HepG2 (cell line): Measurements from ENCODE around the gene MAP3K2. TPM values are rescaled to one million over a fixed set of nuclear protein-coding genes. Genes with fewer than 3 reads are reported as not detected.

ENCODE experiments used
- ATAC-seq: fragments of 200-7000 bp; cut with Tn5 transposase; 3 replicates; pipeline ENCODE4 v1.9.1; 2020; ENCODE audit warnings: mild to moderate bottlenecking, moderate library complexity
- BruUV-seq: library from RNA; stranded (reverse); fragments of 400-500 nt; replicated peaks from 2 replicates; lab custom pipeline; 2021; lab: Mats Ljungman, UMichigan
- CTCF ChIA-PET: fragments of 300-600 bp; formaldehyde crosslinking; extraction: SDS; loops from one replicate; lab custom pipeline; 2021; ENCODE audit warnings: low total read pairs, inconsistent platforms, low intra/inter-chr PET ratio; lab: Yijun Ruan, JAX
- POLR2A ChIA-PET: fragments of 350-600 bp; sonication (Branson Sonifier 250); formaldehyde crosslinking; loops from one replicate; lab custom pipeline; 2020; ENCODE audit warnings: antibody characterized with exemption, inconsistent platforms; lab: Yijun Ruan, JAX
- DNase-seq: peaks from one replicate; pipeline ENCODE4 v3.0.0-alpha.2; 2015; ENCODE audit warnings: low spot score
- FAIRE-seq: peaks from 3 replicates; lab custom pipeline; 2011; peaks lifted over from hg19 to GRCh38; lab: Jason Lieb, UNC
- H2AFZ ChIP-seq: one replicate; pipeline ENCODE4 v1.6.1; 2011; ENCODE audit warnings: low read length, inconsistent platforms
- H3K27ac ChIP-seq: fragments of 300-600 bp; 3 replicates; pipeline ENCODE4 v1.8.0; 2011; ENCODE audit warnings: mixed run types, mild to moderate bottlenecking, mixed read lengths, low read length, inconsistent platforms; ENCODE audit not compliant: insufficient read depth; ENCODE audit errors: extremely low read length
- H3K27me3 ChIP-seq, 2 experiments: fragments of 200-600 bp in 1 of 2; 2 replicates in 1 of 2; 3 replicates in 1 of 2; pipeline versions ENCODE4 v1.6.0 to v1.8.0; 2011; ENCODE audit warnings: low read length in 2 of 2, mild to moderate bottlenecking in 2 of 2, moderate library complexity in 2 of 2, inconsistent platforms in 1 of 2; ENCODE audit not compliant: insufficient read depth in 2 of 2, control insufficient read depth in 1 of 2
- H3K36me3 ChIP-seq, 2 experiments: fragments of 200-600 bp in 1 of 2; replicated peaks in 1 of 2; 2 replicates in 1 of 2; 3 replicates in 1 of 2; pipeline versions ENCODE4 v1.5.1 to v1.8.0; 2011; ENCODE audit warnings: low read length in 2 of 2, inconsistent platforms in 1 of 2; ENCODE audit not compliant: insufficient read depth in 2 of 2, control insufficient read depth in 1 of 2
- H3K4me1 ChIP-seq: 2 replicates; pipeline ENCODE4 v1.5.1; 2012; ENCODE audit warnings: low read length, inconsistent platforms; ENCODE audit not compliant: insufficient read depth
- H3K4me2 ChIP-seq: 2 replicates; pipeline ENCODE4 v1.6.0; 2011; ENCODE audit warnings: low read depth, low read length, inconsistent platforms
- H3K4me3 ChIP-seq, 3 experiments: fragments of 200-600 bp in 1 of 3; sonication (generic), shearing (Covaris generic) in 1 of 3; replicated peaks in 1 of 3; 2 replicates each; pipeline ENCODE4 v1.5.1; 2011 to 2016; ENCODE audit warnings: low read length in 3 of 3, inconsistent platforms in 2 of 3, low read depth in 2 of 3, mild to moderate bottlenecking in 2 of 3, control low read depth in 1 of 3, mixed read lengths in 1 of 3; ENCODE audit not compliant: insufficient read depth in 1 of 3
- H3K79me2 ChIP-seq: one replicate; pipeline ENCODE4 v1.6.1; 2011; ENCODE audit warnings: low read length, inconsistent platforms; ENCODE audit not compliant: insufficient read depth
- H3K9ac ChIP-seq: 2 replicates; pipeline ENCODE4 v1.6.0; 2011; ENCODE audit warnings: mild to moderate bottlenecking, low read depth, low read length, inconsistent platforms; ENCODE audit not compliant: insufficient read depth
- H3K9me3 ChIP-seq: 2 replicates; pipeline ENCODE4 v1.5.1; 2012; ENCODE audit warnings: mild to moderate bottlenecking, low read length
- H4K20me1 ChIP-seq: 2 replicates; pipeline ENCODE4 v1.6.0; 2011; ENCODE audit warnings: inconsistent platforms, mild to moderate bottlenecking, low read length, moderate library complexity; ENCODE audit not compliant: insufficient read depth
- ARNT2 ChIP-seq: sonication (generic); formaldehyde crosslinking; IDR thresholded peaks from 2 replicates; pipeline ENCODE4 v1.8.0; 2022; ENCODE audit warnings: mild to moderate bottlenecking, low read depth, missing genetic modification reagents, moderate library complexity
- DPF2 ChIP-seq: sonication (generic); formaldehyde crosslinking; IDR thresholded peaks from 2 replicates; pipeline ENCODE4 v1.4.0; 2020; ENCODE audit warnings: mild to moderate bottlenecking, low read depth, missing genetic modification reagents, borderline replicate concordance
- HOXD1 ChIP-seq: sonication (generic); formaldehyde crosslinking; IDR thresholded peaks from 2 replicates; pipeline ENCODE4 v1.5.0; 2020; ENCODE audit warnings: missing genetic modification reagents
- IRX3 ChIP-seq: sonication (generic); formaldehyde crosslinking; IDR thresholded peaks from 2 replicates; pipeline ENCODE4 v1.8.1; 2023; ENCODE audit warnings: mild to moderate bottlenecking, low read depth, missing genetic modification reagents, borderline replicate concordance
- PATZ1 ChIP-seq: sonication (generic); formaldehyde crosslinking; IDR thresholded peaks from 2 replicates; pipeline ENCODE4 v1.4.0; 2020; ENCODE audit warnings: missing genetic modification reagents
- RNF2 ChIP-seq: fragments of 450-650 bp; conservative IDR thresholded peaks from 2 replicates; pipeline ENCODE4 v1.6.1; 2016; ENCODE audit warnings: low read depth
- SP2 ChIP-seq: sonication (generic); formaldehyde crosslinking; IDR thresholded peaks from 2 replicates; pipeline ENCODE4 v1.5.1; 2020; ENCODE audit warnings: mild to moderate bottlenecking, missing genetic modification reagents
- THAP7 ChIP-seq: sonication (generic); formaldehyde crosslinking; IDR thresholded peaks from 2 replicates; pipeline ENCODE4 v1.8.1; 2023; ENCODE audit warnings: mild to moderate bottlenecking, missing genetic modification reagents
- ZBTB7B ChIP-seq: sonication (generic); formaldehyde crosslinking; IDR thresholded peaks from 2 replicates; pipeline ENCODE4 v1.4.0; 2020; ENCODE audit warnings: missing genetic modification reagents
- ZMYM3 ChIP-seq: sonication (generic); formaldehyde crosslinking; IDR thresholded peaks from 2 replicates; pipeline ENCODE4 v1.5.1; 2020; ENCODE audit warnings: mild to moderate bottlenecking, missing genetic modification reagents
- ZNF431 ChIP-seq: sonication (generic); formaldehyde crosslinking; IDR thresholded peaks from 2 replicates; pipeline ENCODE4 v1.9.0; 2022; ENCODE audit warnings: missing genetic modification reagents, low read depth, mild to moderate bottlenecking, borderline replicate concordance
- ZNF605 ChIP-seq: sonication (generic); formaldehyde crosslinking; IDR thresholded peaks from 2 replicates; pipeline ENCODE4 v1.8.0; 2022; ENCODE audit warnings: mild to moderate bottlenecking, missing genetic modification reagents
- ZNF660 ChIP-seq: sonication (generic); formaldehyde crosslinking; IDR thresholded peaks from 2 replicates; pipeline ENCODE4 v1.5.1; 2020; ENCODE audit warnings: mild to moderate bottlenecking, low read depth, missing genetic modification reagents, borderline replicate concordance
- ZNF891 ChIP-seq: sonication (generic); formaldehyde crosslinking; IDR thresholded peaks from 2 replicates; pipeline ENCODE4 v1.5.0; 2020; ENCODE audit warnings: mild to moderate bottlenecking, missing genetic modification reagents
- WGBS: methylation state at CpG from one replicate; pipeline ENCODE4 v1.1.6; 2017; ENCODE audit warnings: low lambda C conversion rate; 5-methylcytosine and 5-hydroxymethylcytosine counted together
- in situ Hi-C: cut with HindIII; loops from 2 replicates; pipeline ENCODE4 v1.10.0; 2017; ENCODE audit warnings: low pct_unique_long_range_greater_than_20kb; ENCODE audit not compliant: extremely low pct_ligation_motif_present
- intact Hi-C: fragments of 100-400 bp; cut with micrococcal nuclease; formaldehyde crosslinking; loops from one replicate; pipeline ENCODE4 v1.10.0; 2022; ENCODE audit not compliant: unreplicated experiment
- polyA plus RNA-seq, 8 experiments: library from polyadenylated mRNA; depleted of rRNA in 3 of 8; stranded (reverse) in 7 of 8; unstranded in 1 of 8; fragments of >200 nt; fragmentation: Illumina TruSeq in 4 of 8; extraction: Trizol in 4 of 8; gene quantifications; 2 replicates each; pipeline versions ENCODE4 v1.2.1 to v1.2.3, GENCODE V29; 2011 to 2016; ENCODE audit warnings: low read depth in 4 of 8, missing spikeins in 1 of 8, mixed read lengths in 1 of 8; ENCODE audit not compliant: insufficient read depth in 1 of 8
- total RNA-seq, 5 experiments: library from RNA; depleted of rRNA; stranded (reverse); fragments of >200 nt; fragmentation: Illumina TruSeq; extraction: Trizol; gene quantifications; 2 replicates each; pipeline ENCODE4 v1.2.3, GENCODE V29; 2016; ENCODE audit warnings: low read depth in 1 of 5

The MAP3K2 gene
- total and polyA plus RNA-seq, 2 of the 13 experiments (the other 11 are each of a cell fraction or from before 2014, with no cell fraction given) = 12.2 to 37.2 TPM

- CTCF ChIA-PET = no interaction called here
- intact Hi-C loops (loop anchor here (5.0 kb wide), 1 partner anchor 60 kb away; no protein-coding TSS in a partner anchor), in situ Hi-C loops (no loop called here)
- Histone ChIP-seq H3K4me3 (peak overlapping the region in 1 of 3 experiments; percentile 78; a peak in 1 of 6 replicates), H3K9ac (peak overlapping the region; percentile 97), H3K27ac (peak overlapping the region; percentile 96), H3K4me2 (peak overlapping the region; percentile 94), H3K36me3 (peaks cover 6 to 23% of the 10 kb centered on the region in 2 experiments), H3K79me2 (peaks cover 47% of the 10 kb centered on the region), H2AFZ (no peak overlapping the region), H3K9me3 (0 out of 2 replicates have a peak, but pooled peaks cover 5% of the 10 kb centered on the region), H4K20me1 (no peaks in the 10 kb centered on the region), H3K27me3 (no peaks in the 10 kb centered on the region), H3K4me1 (peaks cover 96% of the 10 kb centered on the region)
- 80% methylated on average over 8 of the region's 8 CpGs for WGBS
- POLR2A ChIA-PET = interaction anchor here (0.9 to 8.1 kb wide), 6 partner anchors 9 to 36 kb away, joined by 6 to 229 read pairs (median 46); no protein-coding TSS in a partner anchor
- FAIRE-seq (no peak), ATAC-seq (no peak), DNase-seq (no peak)
- BruUV-seq = no TSS peak
- TF ChIP-seq SP2 (CRISPR knock-in tag) (0 out of 2 replicates have a peak, but pooled peaks have one; percentile 8), ZNF891 (CRISPR knock-in tag) (0 out of 2 replicates have a peak, but pooled peaks have one; percentile 35), DPF2 (CRISPR knock-in tag) (no peak), ZNF605 (0 out of 2 replicates have a peak, but pooled peaks have one; percentile 1), IRX3 (CRISPR knock-in tag) (0 out of 2 replicates have a peak, but pooled peaks have one; percentile 34)
Measured at GRCh38 chr2:127417406-127417805, 29.6 kb upstream of the MAP3K2 start.

GRCh38 chr2:127416506-127417001, 28.8 kb upstream of the MAP3K2 start:
- H4K20me1 ChIP-seq = no peaks in the 10 kb centered on the region
- H3K4me2 ChIP-seq = no peak overlapping the region; the same call in 1 of the 2 replicates
- peak overlapping the region; percentile 96 for H3K27ac ChIP-seq
- ChIA-PET CTCF (no interaction called here), POLR2A (interaction anchor here (0.9 to 8.1 kb wide), 5 partner anchors 15 to 39 kb away, joined by 3 to 229 read pairs (median 11); no protein-coding TSS in a partner anchor)
- H2AFZ ChIP-seq = no peak overlapping the region
- peaks cover 100% of the 10 kb centered on the region for H3K4me1 ChIP-seq
- 78% methylated on average over 4 of the region's 4 CpGs for WGBS
- in situ Hi-C loops (no loop called here), intact Hi-C loops (loop anchor here (5.0 kb wide), 1 partner anchor 59 kb away; no protein-coding TSS in a partner anchor)
- H3K27me3 ChIP-seq = no peaks in the 10 kb centered on the region
- BruUV-seq = no TSS peak
- H3K79me2 ChIP-seq = peaks cover 40% of the 10 kb centered on the region
- DNase-seq = no peak
- H3K36me3 ChIP-seq = peaks cover 6 to 15% of the 10 kb centered on the region in 2 experiments; a peak in 4 of 5 replicates
- peak; percentile 21 for FAIRE-seq
- H3K9ac ChIP-seq = 0 out of 2 replicates have a peak overlapping the region, but pooled peaks have one; percentile 97
- H3K4me3 ChIP-seq = no peak overlapping the region
- 0 out of 2 replicates have a peak, but pooled peaks cover 5% of the 10 kb centered on the region for H3K9me3 ChIP-seq
- ATAC-seq = no peak
- peak; percentile 83 for TF ChIP-seq ZMYM3
- TF ChIP-seq ZNF431 (CRISPR knock-in tag) = 0 out of 2 replicates have a peak, but pooled peaks have one; percentile 34
- 0 out of 2 replicates have a peak, but pooled peaks have one; percentile 59 for TF ChIP-seq THAP7 (CRISPR knock-in tag)
- 0 out of 2 replicates have a peak, but pooled peaks have one; percentile 9 for TF ChIP-seq ZBTB7B (CRISPR knock-in tag)
- no peak for TF ChIP-seq HOXD1 (CRISPR knock-in tag)
- TF ChIP-seq RNF2 = no peak
- 0 out of 2 replicates have a peak, but pooled peaks have one; percentile 45 for TF ChIP-seq ARNT2 (CRISPR knock-in tag)
- no peak for TF ChIP-seq ZNF660
- TF ChIP-seq PATZ1 (CRISPR knock-in tag) = peak; percentile 54; the same call in 1 of the 2 replicates
